Measurements from ENCODE around the gene WDHD1.

DNA sequence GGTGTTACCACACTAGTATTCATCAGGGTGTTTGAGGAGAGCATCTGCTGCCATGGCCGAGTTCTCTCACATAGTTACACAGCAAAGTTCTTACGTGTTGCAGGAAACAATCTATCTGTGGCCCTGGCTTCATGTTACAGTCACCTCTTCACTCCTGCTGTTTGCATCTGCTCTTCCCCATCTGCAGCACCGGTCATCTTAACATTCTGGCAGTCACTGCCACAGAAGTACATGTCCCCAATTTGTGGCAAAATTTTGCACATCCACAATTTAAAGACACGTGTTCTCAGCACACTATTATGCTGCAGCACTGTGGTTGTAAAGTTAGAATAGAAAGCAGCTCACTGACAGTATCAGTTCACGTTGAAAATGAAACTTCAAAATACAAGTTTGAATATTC lies 47.8 kb upstream of the WDHD1 start:
- TF ChIP-seq PATZ1 (CRISPR knock-in tag; IDR thresholded peaks at IDR 0.05; ENCODE audit: borderline replicate concordance) (no peak), TOX (CRISPR knock-in tag; IDR thresholded peaks at IDR 0.05; ENCODE audit: borderline replicate concordance) (no peak), ZNF565 (CRISPR knock-in tag; conservative IDR thresholded peaks at IDR 0.05; ENCODE audit: low read depth) (no peak), GLIS3 (CRISPR knock-in tag; IDR thresholded peaks at IDR 0.05) (no peak), ZNF8 (CRISPR knock-in tag; IDR thresholded peaks at IDR 0.05) (no peak)

All from SK-N-SH treated with all-trans-retinoic acid at 6 μM for 48 hours (cell line).